Thoracic aorta (tissue), 2 donors: ENCODE data around the gene VAPA. TPM values are rescaled to one million over a fixed set of nuclear protein-coding genes. Genes with fewer than 3 reads are reported as not detected.

Source experiments
- ATAC-seq: fragments of 150-250 bp; one replicate; pipeline ENCODE4 v1.8.0; 2017; ENCODE audit warnings: low read depth; ENCODE audit not compliant: insufficient number of reproducible peaks, low FRiP score
- DNase-seq: peaks from one replicate; pipeline ENCODE4 v3.0.0-alpha.2; 2020; ENCODE audit warnings: low spot score
- H3K27ac ChIP-seq, 2 donors: fragments of 200-600 bp; sonication (generic); 1 replicate in 1 of 2; 2 replicates in 1 of 2; pipeline ENCODE4 v1.5.1; 2016; ENCODE audit warnings: mild to moderate bottlenecking in 2 of 2, moderate library complexity in 2 of 2
- H3K27me3 ChIP-seq: fragments of 200-600 bp; sonication (generic); replicated peaks from 2 replicates; pipeline ENCODE4 v1.6.0; 2016; ENCODE audit warnings: mild to moderate bottlenecking; ENCODE audit not compliant: insufficient read depth
- H3K36me3 ChIP-seq: fragments of 200-600 bp; sonication (generic); one replicate; pipeline ENCODE4 v1.5.1; 2016
- H3K4me1 ChIP-seq, 2 donors: fragments of 200-600 bp; sonication (generic); 1 replicate in 1 of 2; 2 replicates in 1 of 2; pipeline versions ENCODE4 v1.5.1 to v1.6.0; 2016; ENCODE audit warnings: low read depth in 2 of 2, mild to moderate bottlenecking in 1 of 2; ENCODE audit not compliant: control insufficient read depth in 1 of 2
- H3K4me3 ChIP-seq: fragments of 200-600 bp; sonication (generic); 2 replicates; pipeline ENCODE4 v1.5.1; 2016; ENCODE audit warnings: mild to moderate bottlenecking
- H3K9me3 ChIP-seq: fragments of 200-600 bp; sonication (generic); 2 replicates; pipeline ENCODE4 v1.5.1; 2016
- CTCF ChIP-seq: fragments of 200-600 bp; sonication (generic); IDR thresholded peaks from one replicate; pipeline ENCODE4 v1.5.1; 2019; ENCODE audit warnings: antibody characterized with exemption
- total RNA-seq, 2 donors: library from RNA; depleted of rRNA; stranded (reverse); fragments of >200 nt; gene quantifications; one replicate each; pipeline versions ENCODE4 v1.1.0 to v1.2.3, GENCODE V29; 2016

Gene VAPA
- total RNA-seq, 2 donors from 2014 or later = 171 to 195 TPM

- H3K4me1 ChIP-seq = peaks cover 0 to 6% of the 10 kb centered on the region in 2 donors
- H3K27me3 ChIP-seq = no peaks in the 10 kb centered on the region
- no peaks in the 10 kb centered on the region for H3K36me3 ChIP-seq
- no peak overlapping the region for H3K27ac ChIP-seq
- no peak overlapping the region for H3K4me3 ChIP-seq
- ATAC-seq (no peak), DNase-seq (no peak)
- peaks cover 7% of the 10 kb centered on the region for H3K9me3 ChIP-seq
- no peak for TF ChIP-seq CTCF
These were observed 84.5 kb downstream of the VAPA start for GRCh38 chr18:9998330-9998729.

- Histone ChIP-seq H3K36me3 (no peaks in the 10 kb centered on the region), H3K4me1 (peaks cover 0 to 13% of the 10 kb centered on the region in 2 donors), H3K9me3 (peaks cover 7% of the 10 kb centered on the region), H3K27ac (no peak overlapping the region), H3K4me3 (no peak overlapping the region), H3K27me3 (no peaks in the 10 kb centered on the region)
- no peak for TF ChIP-seq CTCF
- ATAC-seq = no peak
- DNase-seq = no peak
These were observed 88.5 kb downstream of the VAPA start for GRCh38 chr18:10002280-10002679.

- DNase-seq (no peak), ATAC-seq (no peak)
- TF ChIP-seq CTCF = no peak
- Histone ChIP-seq H3K9me3 (peaks cover 7% of the 10 kb centered on the region), H3K27ac (no peak overlapping the region), H3K36me3 (no peaks in the 10 kb centered on the region), H3K4me1 (peaks cover 0 to 14% of the 10 kb centered on the region in 2 donors), H3K4me3 (no peak overlapping the region), H3K27me3 (no peaks in the 10 kb centered on the region)
These were observed 89.5 kb downstream of the VAPA start for GRCh38 chr18:10003281-10003680.

- H3K9me3 ChIP-seq = peaks cover 2% of the 10 kb centered on the region
- H3K27ac ChIP-seq = no peak overlapping the region
- ATAC-seq = no peak
- no peak for DNase-seq
- H3K36me3 ChIP-seq = no peaks in the 10 kb centered on the region
- no peak overlapping the region for H3K4me3 ChIP-seq
- H3K27me3 ChIP-seq = no peaks in the 10 kb centered on the region
- H3K4me1 ChIP-seq = peaks cover 0 to 14% of the 10 kb centered on the region in 2 donors
- TF ChIP-seq CTCF = no peak
These were observed 90.0 kb downstream of the VAPA start for GRCh38 chr18:10003866-10004265.

GRCh38 chr18:10006311-10006893 is 92.6 kb downstream of the VAPA start:
- H3K27me3 ChIP-seq = no peaks in the 10 kb centered on the region
- H3K4me1 ChIP-seq = peaks cover 10 to 32% of the 10 kb centered on the region in 2 donors
- DNase-seq (no peak), ATAC-seq (no peak)
- H3K27ac ChIP-seq = peak overlapping the region in 1 of 2 donors; percentile 41
- peak; percentile 36 for TF ChIP-seq CTCF
- H3K36me3 ChIP-seq = no peaks in the 10 kb centered on the region
- H3K4me3 ChIP-seq = no peak overlapping the region
- H3K9me3 ChIP-seq = no peaks in the 10 kb centered on the region
